Inflammatory macrophage treated with lipopolysaccharide for 1 hour (primary cell): ENCODE data around the gene MYO9A.
"Not testable (repeated sequence)": the region's sequence is repeated elsewhere in the genome, so short reads cannot be mapped to it uniquely, and the experiment has no call there.

Source experiments
- DNase-seq, 2 donors: peaks; one replicate each; pipeline ENCODE4 v3.0.0-alpha.2; 2020 to 2022

The MYO9A gene

DNA sequence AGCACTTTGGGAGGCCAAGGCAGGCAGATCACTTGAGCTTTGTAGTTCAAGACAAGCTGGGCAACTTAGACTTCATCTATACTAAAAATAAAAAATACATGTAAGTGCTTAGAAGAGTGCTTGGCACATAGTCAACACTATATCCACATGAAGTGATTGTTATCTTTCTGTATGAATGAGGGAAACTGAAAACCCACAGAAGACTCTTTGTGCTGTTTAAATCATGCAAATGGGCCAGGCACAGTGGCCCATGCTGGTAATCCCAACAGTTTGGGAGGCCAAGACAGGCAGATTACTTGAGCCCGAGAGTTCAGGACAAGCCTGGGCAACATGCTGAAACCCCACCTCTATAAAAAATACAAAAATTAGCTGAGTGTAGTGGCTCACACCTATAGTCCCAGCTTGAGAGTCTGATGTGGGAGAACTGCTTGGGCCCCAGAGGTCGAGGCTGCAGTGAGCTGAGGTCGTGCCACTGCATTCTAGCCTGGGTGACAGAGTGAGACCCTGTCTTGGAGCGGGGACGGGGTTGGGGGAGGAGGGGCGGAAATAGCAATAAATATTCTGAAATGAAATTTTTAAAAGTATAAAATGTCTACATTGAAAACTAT lies 177.9 kb downstream of the MYO9A start:
- DNase-seq: no peak

DNA sequence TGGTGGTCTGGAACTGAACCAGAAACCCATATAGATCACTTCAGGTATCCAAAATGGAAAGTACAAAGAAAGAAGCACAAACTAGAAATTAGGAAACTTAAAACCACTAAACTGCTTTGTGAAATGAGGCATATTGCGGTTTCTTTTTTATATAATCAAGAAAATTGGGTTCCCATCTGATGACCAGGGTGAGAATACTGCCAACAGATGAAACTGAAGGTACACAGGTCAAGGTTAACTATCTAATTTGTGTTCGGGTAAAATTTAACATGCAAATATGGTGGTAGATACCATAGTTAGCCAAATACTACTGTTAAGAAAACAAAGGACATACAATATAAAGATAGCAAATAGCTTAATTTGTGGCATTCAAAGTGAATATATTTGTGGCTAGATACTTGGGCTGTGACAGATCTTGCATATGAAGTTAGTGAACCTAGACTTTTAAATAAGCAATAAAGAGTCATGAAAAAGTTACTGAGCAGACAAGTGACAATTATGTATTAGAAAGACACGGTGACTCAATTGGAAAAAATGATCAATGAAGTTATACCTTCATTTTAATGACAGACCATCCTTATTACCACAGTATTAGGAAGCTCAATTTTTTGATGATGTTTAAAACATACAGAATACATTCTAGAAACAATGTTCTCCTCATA lies 180.2 kb downstream of the MYO9A start:
- no peak for DNase-seq

DNA sequence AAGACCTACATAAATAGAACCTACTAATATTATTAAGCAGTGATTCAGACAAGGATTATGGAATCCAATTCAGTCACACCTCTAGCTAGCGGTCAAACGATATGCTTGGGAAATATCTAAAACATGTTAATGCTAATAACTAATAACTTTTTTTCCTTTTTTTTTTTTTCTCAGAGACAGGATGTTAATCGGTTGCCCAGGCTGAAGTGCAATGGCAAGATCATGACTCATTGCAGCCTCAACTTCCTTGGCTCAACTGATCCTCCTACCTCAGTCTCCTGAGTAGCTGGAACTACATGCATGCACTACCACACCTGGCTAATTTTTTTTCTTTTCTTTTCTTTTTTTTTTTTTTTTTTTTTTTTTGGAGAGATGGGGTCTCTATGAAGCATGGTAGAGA lies 183.5 kb downstream of the MYO9A start:
- DNase-seq: no peak

DNA sequence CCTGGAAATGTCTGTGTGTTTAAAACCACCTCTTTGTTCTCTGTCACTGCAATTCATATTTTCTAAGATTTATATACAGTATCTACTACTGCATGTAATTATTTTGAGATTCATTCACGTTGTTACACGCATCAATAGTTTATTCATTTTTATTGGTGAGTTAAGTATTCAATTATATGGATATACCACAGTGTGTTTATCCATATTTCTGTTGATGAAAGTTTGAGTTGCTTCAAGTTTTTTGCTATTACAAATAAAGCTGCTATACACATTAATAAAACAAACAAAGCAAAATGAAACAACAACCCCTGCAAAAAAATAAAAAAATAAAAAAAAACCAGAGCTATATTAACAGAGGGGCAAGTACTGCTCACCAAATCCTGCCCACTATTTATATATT lies 185.3 kb downstream of the MYO9A start:
- DNase-seq: no peak

DNA sequence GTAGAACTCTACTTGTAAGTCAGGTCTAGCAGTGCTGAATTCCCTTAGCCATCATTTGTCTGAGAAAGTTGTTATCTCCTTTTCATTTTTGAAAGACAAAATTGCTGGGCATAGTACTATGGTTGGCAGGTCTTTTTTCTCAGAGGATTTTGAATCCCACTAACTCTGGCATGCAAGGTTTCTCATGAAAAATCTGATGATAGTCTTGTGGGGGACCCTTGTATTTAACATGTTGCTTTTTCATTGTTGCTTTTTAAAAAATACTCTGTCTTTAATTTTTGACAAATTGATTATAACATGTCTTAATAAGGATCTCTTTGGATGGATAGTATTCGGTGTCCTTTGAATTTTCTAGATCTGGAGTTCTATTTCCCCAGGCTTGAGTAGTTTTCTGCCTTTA lies 186.7 kb downstream of the MYO9A start:
- no peak for DNase-seq

DNA sequence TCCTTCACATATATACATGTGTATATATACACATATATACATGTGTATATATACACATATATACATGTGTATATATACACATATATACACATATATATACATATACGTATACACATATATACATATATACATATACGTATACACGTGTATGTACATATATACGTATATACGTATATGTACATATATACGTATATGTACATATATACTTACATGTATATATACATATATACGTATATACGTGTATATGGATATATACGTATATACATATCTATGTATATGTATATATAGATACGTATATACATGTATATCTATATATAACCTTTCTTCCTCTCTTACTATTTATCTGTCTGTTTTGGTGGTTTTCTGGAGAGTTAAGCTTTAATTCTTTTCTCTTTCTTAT lies 192.8 kb downstream of the MYO9A start:
- no peak for DNase-seq

DNA sequence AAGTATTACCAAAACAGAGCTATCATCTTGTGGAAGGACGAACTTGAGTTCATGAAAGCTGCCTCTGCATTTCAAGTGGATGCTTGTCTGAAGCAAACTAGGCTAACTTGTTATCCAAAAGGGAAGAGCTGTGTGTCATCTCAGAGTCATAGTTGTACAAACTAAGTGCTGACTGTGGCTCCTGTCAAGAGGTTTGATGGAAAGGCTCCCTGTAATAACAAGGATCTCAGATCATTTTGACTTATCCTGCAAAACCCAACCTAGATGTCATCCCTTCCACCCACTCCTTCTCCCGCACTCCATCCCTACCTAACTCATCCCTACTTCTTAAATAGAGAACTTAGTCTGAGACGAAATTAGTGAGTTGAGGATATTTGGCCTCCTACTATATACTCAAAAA lies 196.8 kb downstream of the MYO9A start:
- DNase-seq: no peak

DNA sequence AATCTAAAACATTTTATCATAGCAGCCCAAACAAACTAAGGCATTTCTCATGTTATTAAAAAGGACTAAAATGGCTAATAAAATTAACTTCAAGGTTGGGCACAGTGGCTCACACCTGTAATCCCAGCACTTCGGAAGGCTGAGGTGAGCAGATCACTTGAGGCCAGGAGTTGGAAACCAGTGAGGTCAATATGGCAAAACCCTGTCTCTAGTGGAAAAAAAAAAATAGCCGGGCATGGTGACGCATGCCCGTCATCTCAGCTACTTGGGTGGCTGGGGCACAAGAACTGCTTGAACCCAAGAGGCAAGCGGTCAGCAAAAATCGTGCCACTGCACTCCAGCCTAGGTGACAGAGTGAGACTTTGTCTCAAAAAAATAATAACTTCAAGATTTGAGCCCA lies 197.4 kb downstream of the MYO9A start:
- no peak for DNase-seq

DNA sequence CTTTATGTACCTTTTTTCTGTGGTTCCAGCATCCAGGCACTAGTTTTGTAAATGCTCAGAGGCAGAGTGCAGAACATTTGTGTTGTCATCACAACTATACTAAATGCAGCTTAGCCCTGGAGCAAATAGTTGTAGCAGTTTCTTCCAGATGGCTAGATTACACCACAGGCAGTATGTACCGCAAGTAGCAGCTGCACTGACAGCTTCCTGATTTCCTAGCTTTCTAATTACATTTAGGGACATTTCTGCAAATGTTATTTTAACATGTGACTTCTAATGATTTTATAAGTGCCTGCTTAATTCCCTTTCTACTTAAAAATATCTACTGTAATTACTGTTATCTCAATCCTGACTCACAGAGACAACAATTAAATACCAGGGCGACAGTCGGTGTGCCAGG lies 201.1 kb downstream of the MYO9A start:
- no peak for DNase-seq

DNA sequence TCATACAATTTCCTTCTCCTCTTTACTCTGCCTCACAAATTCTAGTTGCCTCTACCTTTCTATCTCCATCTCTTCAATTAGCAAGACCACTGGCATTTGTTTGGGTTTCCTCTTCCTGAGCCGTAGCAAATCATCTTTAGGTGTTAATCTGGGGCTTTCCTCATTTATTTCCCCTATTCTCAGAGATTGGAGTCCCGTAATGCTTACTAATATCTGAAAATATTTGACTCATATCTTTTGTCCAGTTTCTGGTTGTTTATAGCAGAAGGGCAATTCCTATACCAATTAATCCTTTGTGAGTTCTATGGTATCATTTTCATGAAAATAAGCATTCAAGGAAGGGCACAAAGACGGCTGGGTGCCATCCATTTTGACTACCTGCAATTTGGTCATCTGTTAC lies 203.9 kb downstream of the MYO9A start:
- DNase-seq: no peak

DNA sequence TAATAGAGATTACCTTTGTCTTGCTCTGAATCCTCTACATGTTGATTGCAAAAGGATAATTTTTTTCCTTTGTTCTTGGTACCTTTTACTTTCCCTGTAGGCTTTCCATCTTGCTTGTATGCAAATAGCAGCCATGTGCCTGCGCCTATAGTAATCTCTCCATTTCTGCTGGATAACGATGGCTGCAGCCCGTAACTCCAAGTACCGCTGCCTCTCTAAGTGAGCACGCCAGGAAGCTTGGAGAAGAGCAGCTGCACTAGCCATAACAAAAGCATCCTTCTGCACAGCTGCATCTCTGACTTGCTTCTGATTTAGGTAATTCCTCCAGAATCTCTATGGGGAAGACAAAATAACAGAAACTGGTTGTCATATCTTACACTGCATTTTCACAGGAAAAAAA lies 218.3 kb downstream of the MYO9A start:
- no peak for DNase-seq

DNA sequence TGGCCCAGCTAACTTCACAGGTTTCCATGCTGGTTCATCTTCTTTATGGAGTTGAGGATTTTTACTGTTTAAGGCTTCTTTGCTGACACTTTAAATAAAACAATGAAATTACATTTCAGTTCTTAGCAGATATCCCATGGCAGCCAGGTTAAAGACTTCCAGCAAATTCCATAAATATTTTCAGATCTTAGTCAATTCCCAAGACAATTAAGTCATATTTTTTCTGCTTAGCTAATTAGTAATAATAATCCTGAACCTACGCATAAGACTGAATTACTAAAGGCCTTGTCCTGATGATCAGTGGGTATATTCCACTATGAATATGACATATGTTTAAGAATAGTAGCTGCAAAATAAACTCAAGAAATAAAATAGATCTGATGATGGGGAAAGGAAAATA lies 224.3 kb downstream of the MYO9A start:
- DNase-seq: no peak

DNA sequence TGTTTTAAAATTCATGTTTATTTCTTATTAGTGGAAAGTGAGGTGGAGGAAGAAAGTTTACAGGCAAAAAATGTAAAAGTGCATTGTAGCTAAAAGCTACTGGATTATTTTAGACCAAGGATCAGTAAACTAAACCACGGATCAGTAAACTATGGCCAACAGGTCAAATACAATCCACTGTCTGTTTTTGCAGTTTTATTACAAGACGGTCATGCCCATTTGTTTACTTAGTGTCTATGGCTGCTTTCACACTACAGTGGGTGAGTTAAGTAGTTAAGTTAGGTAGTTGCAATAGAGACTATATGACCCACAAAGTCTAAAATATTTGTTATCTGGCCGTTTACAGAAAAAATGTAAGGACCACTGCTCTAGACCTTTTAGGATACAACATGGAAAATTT lies 225.6 kb downstream of the MYO9A start:
- DNase-seq: no peak

DNA sequence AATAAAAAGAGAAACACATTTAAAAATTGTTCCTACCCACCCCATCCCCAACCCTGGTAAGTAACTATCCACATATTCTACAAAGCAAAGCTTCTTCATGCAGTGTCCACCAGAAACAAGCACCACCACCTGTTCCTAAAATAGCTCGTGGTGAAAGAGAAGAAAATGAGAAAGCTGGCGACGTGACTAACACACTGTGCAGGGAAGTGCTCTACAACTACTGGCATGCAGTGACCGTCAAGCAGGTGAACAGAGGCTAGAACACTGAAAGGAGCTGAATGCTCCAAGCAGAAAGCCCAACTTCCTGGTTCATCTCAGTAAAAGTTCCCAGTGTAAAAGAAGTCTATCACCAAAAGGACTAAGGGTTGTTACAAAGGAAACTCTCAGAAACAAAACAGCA lies 226.9 kb downstream of the MYO9A start:
- no peak for DNase-seq

DNA sequence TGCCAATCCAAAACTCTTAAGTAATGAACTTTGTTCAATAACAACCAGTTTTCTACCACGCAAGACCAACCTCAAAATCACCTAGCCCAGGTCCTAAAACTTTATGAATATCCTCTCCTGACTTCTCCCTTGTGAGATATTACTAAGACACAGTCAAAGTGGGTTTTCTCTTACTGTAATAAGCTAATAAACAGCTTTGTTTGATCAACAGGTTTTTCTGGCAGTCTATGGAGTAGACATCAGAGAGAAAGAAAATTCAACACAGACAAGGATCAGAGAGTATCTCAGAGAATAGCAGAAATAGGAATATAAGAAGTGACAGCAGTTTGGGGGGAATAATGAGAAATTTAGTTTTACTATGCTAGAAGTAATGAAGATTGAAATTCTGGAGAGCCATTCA lies 228.0 kb downstream of the MYO9A start:
- no peak for DNase-seq

DNA sequence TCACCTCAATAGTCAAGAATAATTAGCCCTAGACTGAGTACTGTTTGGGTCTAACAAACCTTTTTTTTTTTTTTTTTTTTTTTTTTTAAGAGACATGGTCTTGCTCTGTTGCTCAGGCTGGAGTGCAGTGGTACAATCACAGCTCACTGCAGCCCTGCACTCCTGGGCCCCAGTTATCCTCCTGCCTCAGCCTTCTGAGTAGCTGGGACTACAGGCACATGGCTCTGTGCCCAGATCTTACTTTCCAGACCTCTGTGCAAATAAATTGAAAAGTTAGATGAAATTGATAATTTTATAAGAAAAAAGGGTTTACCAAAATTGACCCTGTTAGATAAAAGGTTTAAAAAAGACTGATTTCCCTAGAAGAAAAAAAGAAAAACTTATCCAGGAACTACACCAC lies 228.6 kb downstream of the MYO9A start:
- no peak for DNase-seq

DNA sequence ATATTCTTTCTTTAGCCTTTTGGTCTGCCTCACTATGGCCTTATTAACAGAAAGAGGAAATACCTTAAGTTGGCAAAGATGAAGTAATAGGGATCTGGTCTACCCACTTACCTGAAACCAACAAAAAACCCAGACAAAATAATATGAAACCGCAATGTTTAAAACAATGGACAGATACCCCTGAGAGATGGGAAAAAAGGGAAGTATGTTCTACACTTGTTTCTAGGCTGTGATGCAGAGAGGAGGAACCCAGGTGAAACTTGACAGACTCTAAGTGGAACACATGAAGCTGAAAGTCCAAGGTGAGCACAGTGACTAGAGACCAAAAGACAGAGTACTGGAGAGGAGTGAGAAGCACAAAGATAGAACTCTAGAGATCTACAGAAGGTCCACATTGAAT lies 229.2 kb downstream of the MYO9A start:
- DNase-seq: no peak

DNA sequence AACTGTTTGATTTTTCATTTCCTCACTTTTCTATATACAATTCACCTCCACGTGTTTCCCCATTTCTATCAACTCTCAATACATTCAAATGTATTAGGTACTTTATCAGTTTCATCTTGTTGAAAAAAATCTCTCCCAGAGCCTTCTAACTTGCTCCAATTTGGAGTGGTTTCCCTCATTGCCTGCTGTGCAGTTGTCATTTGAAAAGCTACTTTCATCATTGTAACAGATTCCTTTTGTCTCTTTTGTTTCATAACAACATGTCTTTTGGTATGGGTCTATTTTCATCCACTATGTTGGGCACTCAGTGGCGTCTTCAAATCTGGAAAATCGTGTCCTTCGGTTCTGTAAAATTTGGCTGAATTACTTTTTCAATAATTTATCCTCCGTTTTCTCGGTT lies 232.6 kb downstream of the MYO9A start:
- no peak for DNase-seq

DNA sequence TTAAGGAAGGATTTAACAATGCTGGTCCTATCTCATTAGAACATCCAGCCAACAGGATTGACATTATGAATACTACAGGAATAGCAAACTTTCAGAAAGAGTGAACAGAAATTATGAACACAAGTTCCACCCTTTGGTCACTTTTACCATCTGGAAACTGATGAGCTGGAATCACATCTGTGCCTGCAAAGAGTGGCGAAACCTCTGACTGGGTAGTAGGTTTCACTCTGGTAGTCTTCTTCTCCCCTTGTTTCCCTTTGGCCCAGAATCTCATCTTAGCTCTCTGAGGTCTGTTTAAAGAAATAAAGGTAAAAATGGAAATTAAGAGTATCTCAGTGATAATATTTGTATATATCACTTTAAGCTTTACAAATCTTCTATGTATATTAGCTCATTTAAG lies 234.5 kb downstream of the MYO9A start:
- DNase-seq: no peak

DNA sequence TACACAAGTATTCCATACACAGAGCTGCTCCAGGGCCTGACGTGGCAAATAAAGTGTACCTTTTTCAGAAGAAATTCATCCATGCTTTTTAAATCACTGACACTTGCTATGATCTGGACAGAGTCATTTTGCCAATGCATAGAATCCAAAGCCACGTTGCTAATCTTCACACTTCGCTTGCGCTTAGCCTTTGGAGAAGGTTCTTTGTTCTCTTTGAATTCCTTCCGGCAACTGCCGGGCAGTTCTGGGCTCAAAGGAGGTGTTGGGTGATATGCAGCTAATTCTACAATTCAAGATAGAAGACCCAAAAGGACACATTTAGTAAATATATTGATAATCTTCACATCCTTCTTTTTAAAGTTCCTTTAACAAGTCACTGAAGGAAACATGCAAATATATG lies 237.7 kb downstream of the MYO9A start:
- DNase-seq: no peak

DNA sequence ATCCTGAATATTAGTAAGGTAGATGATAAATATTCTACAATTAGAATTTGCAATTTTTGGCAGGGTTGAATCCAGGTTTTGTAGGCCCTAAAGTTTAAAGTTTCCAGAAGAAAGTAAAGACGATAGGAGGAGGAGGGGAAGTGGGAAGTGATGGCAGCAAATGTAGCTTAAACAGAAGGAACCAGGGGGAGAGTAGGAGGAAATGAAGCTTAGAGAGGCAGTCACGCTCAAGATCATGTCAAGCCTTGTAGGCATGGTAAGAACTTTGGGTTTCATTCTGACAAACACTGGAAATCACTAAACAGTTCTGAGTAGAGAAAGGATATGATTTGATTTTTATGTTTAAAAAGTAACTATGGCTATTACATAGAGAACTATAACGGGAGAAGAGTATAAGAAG lies 243.7 kb downstream of the MYO9A start:
- no peak for DNase-seq

DNA sequence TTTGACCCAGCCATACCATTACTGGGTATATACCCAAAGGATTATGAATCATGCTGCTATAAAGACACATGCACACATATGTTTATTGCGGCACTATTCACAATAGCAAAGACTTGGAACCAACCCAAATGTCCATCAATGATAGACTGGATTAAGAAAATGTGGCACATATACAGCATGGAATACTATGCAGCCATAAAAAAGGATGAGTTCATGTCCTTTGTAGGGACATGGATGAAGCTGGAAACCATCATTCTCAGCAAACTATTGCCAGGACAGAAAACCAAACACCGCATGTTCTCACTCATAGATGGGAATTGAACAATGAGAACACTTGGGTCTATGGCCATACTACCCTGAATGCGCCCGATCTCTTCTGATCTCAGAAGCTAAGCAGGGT lies 259.7 kb downstream of the MYO9A start:
- DNase-seq: not testable (repeated sequence)

DNA sequence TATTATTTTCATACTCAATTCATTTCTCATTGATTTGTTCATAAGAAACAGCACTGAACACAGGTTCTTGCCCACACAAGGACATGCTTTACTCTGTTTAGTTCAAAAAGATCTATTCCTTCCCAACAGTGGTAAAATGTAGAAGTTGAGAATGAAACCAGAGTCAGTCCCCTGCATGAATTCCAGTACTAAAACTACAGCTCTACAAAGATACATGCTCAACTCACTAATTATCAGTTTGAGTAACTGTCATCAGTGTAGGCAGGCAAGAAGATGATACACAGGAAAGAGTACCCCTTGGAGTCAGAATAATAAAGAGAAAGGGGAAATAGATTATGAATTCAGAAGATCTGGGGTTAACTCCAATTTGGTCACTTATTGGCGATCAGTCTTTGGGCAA lies 264.4 kb downstream of the MYO9A start:
- DNase-seq: no peak

DNA sequence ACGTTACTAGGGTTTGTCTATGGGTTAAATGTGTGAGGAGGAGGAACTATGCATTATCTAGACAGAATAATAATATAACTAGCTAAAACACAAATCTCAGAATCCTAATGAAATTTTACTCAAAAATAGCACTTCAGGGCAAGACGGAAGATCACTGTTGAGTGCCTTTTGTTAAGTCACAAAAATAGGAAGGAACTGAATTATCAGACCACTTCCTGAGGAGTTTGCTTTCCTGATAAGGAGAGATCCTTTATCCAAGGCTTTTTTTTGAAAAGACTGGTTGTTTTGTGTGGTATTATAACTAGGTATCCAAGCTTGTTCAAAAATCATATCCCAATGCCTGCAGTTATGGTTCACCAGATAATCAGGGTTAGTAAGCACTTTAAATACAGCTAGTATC lies 273.0 kb downstream of the MYO9A start:
- no peak for DNase-seq

DNA sequence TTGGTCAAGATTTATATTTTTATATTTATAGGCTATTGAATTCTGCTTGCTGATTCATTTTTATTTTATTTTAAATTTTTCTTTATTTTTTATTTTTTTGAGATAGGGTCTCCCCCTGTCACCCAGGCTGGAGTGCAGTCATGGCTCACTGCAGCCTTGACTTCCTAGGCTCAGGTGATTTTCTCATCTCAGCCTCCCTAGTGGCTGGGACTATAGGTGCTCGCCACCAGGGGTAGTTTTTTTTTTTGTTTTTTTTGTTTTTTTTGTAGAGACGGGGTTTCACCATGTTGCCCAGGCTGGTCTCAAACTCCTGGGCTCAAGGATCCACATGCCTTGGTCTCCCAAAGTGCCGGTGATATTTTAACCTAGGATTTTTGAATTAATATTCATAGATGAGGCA lies 276.4 kb downstream of the MYO9A start:
- DNase-seq: no peak
